DMS153 treated with DMSO at 0.1 percent for 48 hours (cell line): Measurements from ENCODE around the gene RETREG1.
A peak's percentile ranks its signal among the peaks of the same experiment; 100 is the strongest.
"Not testable (repeated sequence)": the region's sequence is repeated elsewhere in the genome, so short reads cannot be mapped to it uniquely, and the experiment has no call there.

Experiments
- DNase-seq: peaks from one replicate; lab custom pipeline; 2025; ENCODE audit not compliant: unreplicated experiment; lab: John Stamatoyannopoulos, UW

The RETREG1 gene

GRCh38 chr5:16617274-16617968 is 624 bp upstream of the RETREG1 start:
- DNase-seq = no peak

- DNase-seq = peak; percentile 38
These were observed 859 bp downstream of the RETREG1 start for GRCh38 chr5:16615741-16616535.

- no peak for DNase-seq
These were observed 4.8 kb downstream of the RETREG1 start for GRCh38 chr5:16612007-16612406.

GRCh38 chr5:16610896-16611295 is 5.9 kb downstream of the RETREG1 start:
- not testable (repeated sequence) for DNase-seq

GRCh38 chr5:16609412-16609811 is 7.4 kb downstream of the RETREG1 start:
- no peak for DNase-seq

- DNase-seq = no peak
These were observed 10.2 kb downstream of the RETREG1 start for GRCh38 chr5:16606628-16607027.

GRCh38 chr5:16603701-16604100 is 13.1 kb downstream of the RETREG1 start:
- DNase-seq = no peak

GRCh38 chr5:16603295-16603694 is 13.5 kb downstream of the RETREG1 start:
- DNase-seq = no peak

GRCh38 chr5:16602182-16602581 is 14.6 kb downstream of the RETREG1 start:
- DNase-seq = no peak

- no peak for DNase-seq
These were observed 15.9 kb downstream of the RETREG1 start for GRCh38 chr5:16600946-16601345.

GRCh38 chr5:16600397-16600796 is 16.4 kb downstream of the RETREG1 start:
- DNase-seq = no peak

- DNase-seq = no peak
These were observed 18.7 kb downstream of the RETREG1 start for GRCh38 chr5:16597946-16598694.

- DNase-seq = no peak
These were observed 20.2 kb downstream of the RETREG1 start for GRCh38 chr5:16596581-16596940.

- no peak for DNase-seq
These were observed 20.8 kb downstream of the RETREG1 start for GRCh38 chr5:16595881-16596580.

GRCh38 chr5:16593628-16594027 is 23.2 kb downstream of the RETREG1 start:
- no peak for DNase-seq

GRCh38 chr5:16593013-16593412 is 23.8 kb downstream of the RETREG1 start:
- DNase-seq = no peak

- peak; percentile 38 for DNase-seq
These were observed 24.5 kb downstream of the RETREG1 start for GRCh38 chr5:16592255-16592654.

GRCh38 chr5:16590685-16591084 is 26.1 kb downstream of the RETREG1 start:
- DNase-seq = no peak

GRCh38 chr5:16589658-16590057 is 27.1 kb downstream of the RETREG1 start:
- no peak for DNase-seq

- peak; percentile 43 for DNase-seq
These were observed 28.2 kb downstream of the RETREG1 start for GRCh38 chr5:16588434-16589214.
